DND-41 (cell line): ENCODE measurements around the gene KRT27.

Experiments used
- EZH2 ChIP-seq: IDR thresholded peaks from 3 replicates; pipeline ENCODE4 v1.6.1; 2012; ENCODE audit warnings: borderline replicate concordance, low read depth, mild to moderate bottlenecking, moderate library complexity, low read length, inconsistent platforms; ENCODE audit not compliant: severe bottlenecking
- TF ChIP-seq, protein P1 (sequence below): IDR thresholded peaks from 2 replicates; pipeline ENCODE4 v1.5.1; 2012; ENCODE audit warnings: borderline replicate concordance, low read length, moderate library complexity, mild to moderate bottlenecking; ENCODE audit not compliant: poor library complexity, severe bottlenecking; ENCODE audit errors: extremely low read depth

DNA sequence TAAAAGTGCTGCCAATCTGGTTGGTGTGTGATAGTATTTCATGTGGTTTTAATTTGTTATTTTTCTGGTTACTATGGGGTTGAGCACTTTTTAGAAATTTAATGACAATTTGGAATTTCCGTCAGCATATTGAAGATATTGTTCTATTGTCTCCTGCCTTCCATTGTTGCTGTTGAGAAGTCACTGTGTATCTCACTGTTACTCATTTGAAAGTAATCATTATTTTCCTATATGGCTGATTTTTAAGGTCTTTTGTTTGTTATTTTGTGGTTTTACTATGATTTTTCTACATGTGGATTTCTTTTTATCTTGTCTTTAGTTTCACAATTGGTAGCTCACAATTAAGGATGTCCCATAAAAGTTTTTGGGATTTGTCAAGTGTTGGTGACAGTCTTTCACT lies 18.6 kb downstream of the KRT27 start:
- TF ChIP-seq, protein P1, sequence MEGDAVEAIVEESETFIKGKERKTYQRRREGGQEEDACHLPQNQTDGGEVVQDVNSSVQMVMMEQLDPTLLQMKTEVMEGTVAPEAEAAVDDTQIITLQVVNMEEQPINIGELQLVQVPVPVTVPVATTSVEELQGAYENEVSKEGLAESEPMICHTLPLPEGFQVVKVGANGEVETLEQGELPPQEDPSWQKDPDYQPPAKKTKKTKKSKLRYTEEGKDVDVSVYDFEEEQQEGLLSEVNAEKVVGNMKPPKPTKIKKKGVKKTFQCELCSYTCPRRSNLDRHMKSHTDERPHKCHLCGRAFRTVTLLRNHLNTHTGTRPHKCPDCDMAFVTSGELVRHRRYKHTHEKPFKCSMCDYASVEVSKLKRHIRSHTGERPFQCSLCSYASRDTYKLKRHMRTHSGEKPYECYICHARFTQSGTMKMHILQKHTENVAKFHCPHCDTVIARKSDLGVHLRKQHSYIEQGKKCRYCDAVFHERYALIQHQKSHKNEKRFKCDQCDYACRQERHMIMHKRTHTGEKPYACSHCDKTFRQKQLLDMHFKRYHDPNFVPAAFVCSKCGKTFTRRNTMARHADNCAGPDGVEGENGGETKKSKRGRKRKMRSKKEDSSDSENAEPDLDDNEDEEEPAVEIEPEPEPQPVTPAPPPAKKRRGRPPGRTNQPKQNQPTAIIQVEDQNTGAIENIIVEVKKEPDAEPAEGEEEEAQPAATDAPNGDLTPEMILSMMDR, result no peak
- TF ChIP-seq EZH2, result no peak
